SK-N-SH (cell line): ENCODE data around the gene CAMK1. TPM values are rescaled to one million over a fixed set of nuclear protein-coding genes. Genes with fewer than 3 reads are reported as not detected.

ENCODE experiments used
- CTCF ChIA-PET: fragments of 300-600, 350-600 bp; formaldehyde crosslinking; extraction: SDS; loops from one replicate; lab custom pipeline; 2021; lab: Yijun Ruan, JAX
- POLR2A ChIA-PET: fragments of 350-600 bp; sonication (Branson Sonifier 250); formaldehyde crosslinking; extraction: SDS; loops from one replicate; lab custom pipeline; 2020; ENCODE audit warnings: antibody characterized with exemption, inconsistent platforms; lab: Yijun Ruan, JAX
- DNase-seq: peaks from one replicate; pipeline ENCODE4 v3.0.0; 2012
- H2AFZ ChIP-seq: fragments of 200-600 bp; sonication (generic); 2 replicates; pipeline ENCODE4 v1.8.1; 2016; ENCODE audit warnings: antibody characterized with exemption, mild to moderate bottlenecking, low read depth
- H3F3A ChIP-seq: fragments of 200-600 bp; sonication (generic); replicated peaks from 2 replicates; pipeline ENCODE3; 2016; ENCODE audit warnings: antibody characterized with exemption, mild to moderate bottlenecking; ENCODE audit not compliant: insufficient read depth
- H3K27ac ChIP-seq, 2 experiments: fragments of 200-500 bp in 1 of 2; fragments of 200-600 bp in 1 of 2; sonication (Bioruptor generic) in 1 of 2; sonication (generic), shearing (Covaris generic) in 1 of 2; 2 replicates each; pipeline versions ENCODE4 v1.5.1 to v1.6.1; 2014 to 2016; ENCODE audit warnings: low read depth in 2 of 2, inconsistent platforms in 1 of 2, low read length in 1 of 2, mild to moderate bottlenecking in 1 of 2, mixed read lengths in 1 of 2
- H3K27me3 ChIP-seq: fragments of 200-600 bp; sonication (generic), shearing (Covaris generic); 2 replicates; pipeline ENCODE4 v1.6.1; 2016; ENCODE audit warnings: mixed run types; ENCODE audit not compliant: insufficient read depth
- H3K36me3 ChIP-seq, 2 experiments: fragments of 200-500 bp in 1 of 2; fragments of 200-600 bp in 1 of 2; sonication (Bioruptor generic) in 1 of 2; sonication (generic) in 1 of 2; replicated peaks in 1 of 2; 2 replicates each; pipeline versions ENCODE3 to v1.5.1; 2014 to 2016; ENCODE audit warnings: low read length in 1 of 2, mild to moderate bottlenecking in 1 of 2; ENCODE audit not compliant: insufficient read depth in 2 of 2, control insufficient read depth in 1 of 2
- H3K4me1 ChIP-seq, 2 experiments: fragments of 200-500 bp in 1 of 2; fragments of 200-600 bp in 1 of 2; sonication (Bioruptor generic) in 1 of 2; sonication (generic), shearing (Covaris generic) in 1 of 2; 2 replicates each; pipeline versions ENCODE4 v1.5.1 to v1.6.1; 2014 to 2016; ENCODE audit warnings: low read depth in 1 of 2, low read length in 1 of 2, mixed run types in 1 of 2; ENCODE audit not compliant: insufficient read depth in 2 of 2, control insufficient read depth in 1 of 2
- H3K4me2 ChIP-seq: fragments of 200-600 bp; sonication (generic), shearing (Covaris generic); 2 replicates; pipeline ENCODE4 v1.6.1; 2017; ENCODE audit warnings: mixed run types
- H3K4me3 ChIP-seq, 2 experiments: fragments of 200-500 bp in 1 of 2; fragments of 200-600 bp in 1 of 2; sonication (Bioruptor generic) in 1 of 2; sonication (generic), shearing (Covaris generic) in 1 of 2; 2 replicates each; pipeline versions ENCODE4 v1.5.1 to v1.8.1; 2014 to 2016; ENCODE audit warnings: low read depth in 2 of 2, inconsistent platforms in 1 of 2, low read length in 1 of 2, mild to moderate bottlenecking in 1 of 2, mixed read lengths in 1 of 2, moderate library complexity in 1 of 2
- H3K79me2 ChIP-seq: fragments of 200-600 bp; sonication (generic); 2 replicates; pipeline ENCODE4 v1.8.1; 2017; ENCODE audit warnings: mild to moderate bottlenecking; ENCODE audit not compliant: insufficient read depth
- H3K9ac ChIP-seq: fragments of 200-600 bp; sonication (generic); 2 replicates; pipeline ENCODE4 v1.6.1; 2017; ENCODE audit warnings: mixed run types
- H3K9me2 ChIP-seq: fragments of 200-600 bp; sonication (generic); 2 replicates; pipeline ENCODE4 v1.6.1; 2017; ENCODE audit warnings: mixed run types
- H3K9me3 ChIP-seq: fragments of 200-600 bp; sonication (generic); 2 replicates; pipeline ENCODE4 v1.6.1; 2017; ENCODE audit warnings: mixed run types, mild to moderate bottlenecking, moderate library complexity
- H4K20me1 ChIP-seq: fragments of 200-600 bp; sonication (generic); 2 replicates; pipeline ENCODE4 v1.6.1; 2017; ENCODE audit warnings: mild to moderate bottlenecking, mixed run types; ENCODE audit not compliant: insufficient read depth
- CHD2 ChIP-seq: fragments of 150-350 bp; IDR thresholded peaks from 2 replicates; pipeline ENCODE4 v1.6.1; 2018; ENCODE audit warnings: low read length; ENCODE audit not compliant: partially characterized antibody
- ELF1 ChIP-seq: IDR thresholded peaks from 2 replicates; pipeline ENCODE4 v1.4.0; 2012
- EP300 ChIP-seq, 2 experiments: IDR thresholded peaks; 2 replicates each; pipeline versions ENCODE4 v1.4.0 to v1.6.1; 2012; ENCODE audit warnings: borderline replicate concordance in 1 of 2, low read depth in 1 of 2, low read length in 1 of 2
- EZH2phosphoT487 ChIP-seq: fragments of 200-600 bp; sonication (generic); IDR thresholded peaks from 2 replicates; pipeline ENCODE4 v1.6.1; 2017; ENCODE audit warnings: low read depth, mixed run types, mild to moderate bottlenecking, antibody characterized with exemption, moderate library complexity, borderline replicate concordance
- FOSL2 ChIP-seq: IDR thresholded peaks from 2 replicates; pipeline ENCODE4 v1.4.0; 2012; ENCODE audit warnings: low read depth, mild to moderate bottlenecking, moderate library complexity, borderline replicate concordance
- FOXJ3 ChIP-seq: sonication (generic); formaldehyde crosslinking; IDR thresholded peaks from 2 replicates; pipeline ENCODE4 v1.5.1; 2020; ENCODE audit warnings: mild to moderate bottlenecking, missing genetic modification reagents
- GATA2 ChIP-seq: sonication (generic); formaldehyde crosslinking; IDR thresholded peaks from 2 replicates; pipeline ENCODE4 v1.5.0; 2020; ENCODE audit warnings: mild to moderate bottlenecking, missing genetic modification reagents
- IRF3 ChIP-seq: fragments of 150-350 bp; IDR thresholded peaks from 2 replicates; pipeline ENCODE4 v1.6.1; 2016; ENCODE audit warnings: mild to moderate bottlenecking, low read depth, low read length
- MEF2A ChIP-seq: IDR thresholded peaks from 2 replicates; pipeline ENCODE4 v1.4.0; 2012; ENCODE audit warnings: low read depth, borderline replicate concordance
- MXI1 ChIP-seq: IDR thresholded peaks from 2 replicates; pipeline ENCODE4 v1.6.1; 2012; ENCODE audit warnings: mild to moderate bottlenecking, low read depth, low read length, improper control_type of control experiment
- NFIC ChIP-seq: IDR thresholded peaks from 2 replicates; pipeline ENCODE4 v1.4.0; 2012; ENCODE audit warnings: borderline replicate concordance
- NRF1 ChIP-seq: IDR thresholded peaks from 2 replicates; pipeline ENCODE4 v1.6.1; 2012; ENCODE audit warnings: low read depth, mild to moderate bottlenecking, low read length
- POLR2AphosphoS5 ChIP-seq: IDR thresholded peaks from 2 replicates; pipeline ENCODE4 v1.6.1; 2012; ENCODE audit warnings: low read depth, low read length
- RAD21 ChIP-seq: IDR thresholded peaks from 2 replicates; pipeline ENCODE4 v1.6.1; 2012; ENCODE audit warnings: mild to moderate bottlenecking, low read length
- REST ChIP-seq: IDR thresholded peaks from 2 replicates; pipeline ENCODE4 v1.6.1; 2012; ENCODE audit warnings: mild to moderate bottlenecking, low read depth, low read length, moderate library complexity
- RFX5 ChIP-seq: IDR thresholded peaks from 2 replicates; pipeline ENCODE4 v1.6.1; 2012; ENCODE audit warnings: mild to moderate bottlenecking, improper control_type of control experiment, low read length
- SIN3A ChIP-seq: IDR thresholded peaks from 2 replicates; pipeline ENCODE4 v1.6.1; 2012; ENCODE audit warnings: low read depth, mild to moderate bottlenecking, low read length, moderate library complexity, borderline replicate concordance
- TAF1 ChIP-seq: IDR thresholded peaks from 2 replicates; pipeline ENCODE4 v1.6.1; 2012; ENCODE audit warnings: low read depth, mild to moderate bottlenecking, low read length, moderate library complexity, borderline replicate concordance
- TCF12 ChIP-seq: IDR thresholded peaks from 2 replicates; pipeline ENCODE4 v1.4.0; 2012
- TEAD4 ChIP-seq: IDR thresholded peaks from 2 replicates; pipeline ENCODE4 v1.4.0; 2012; ENCODE audit warnings: mild to moderate bottlenecking, borderline replicate concordance; ENCODE audit not compliant: insufficient read depth
- whole genome bisulfite sequencing: methylation state at CpG from one replicate; pipeline ENCODE4 v1.1.6; 2017; ENCODE audit warnings: low lambda C conversion rate; 5-methylcytosine and 5-hydroxymethylcytosine counted together
- polyA plus RNA-seq, 3 experiments: library from polyadenylated mRNA; depleted of rRNA; stranded (reverse); fragments of >200 nt; gene quantifications; 2 replicates each; pipeline ENCODE4 v1.2.3, GENCODE V29; 2012
- TF ChIP-seq, protein P1 (sequence below): fragments of 150-350 bp; IDR thresholded peaks from 2 replicates; pipeline ENCODE4 v1.6.1; 2017; ENCODE audit warnings: antibody characterized with exemption, low read length, low read depth, borderline replicate concordance
- TF ChIP-seq, protein P2 (sequence below): IDR thresholded peaks from 2 replicates; pipeline ENCODE4; 2012
- TF ChIP-seq, protein P3 (sequence below): IDR thresholded peaks from 2 replicates; pipeline ENCODE4 v1.4.0; 2012; ENCODE audit warnings: low read depth

The CAMK1 gene
- polyA plus RNA-seq, 1 of the 3 experiments (the other 2 are of a cell fraction): 47.1 TPM

DNA sequence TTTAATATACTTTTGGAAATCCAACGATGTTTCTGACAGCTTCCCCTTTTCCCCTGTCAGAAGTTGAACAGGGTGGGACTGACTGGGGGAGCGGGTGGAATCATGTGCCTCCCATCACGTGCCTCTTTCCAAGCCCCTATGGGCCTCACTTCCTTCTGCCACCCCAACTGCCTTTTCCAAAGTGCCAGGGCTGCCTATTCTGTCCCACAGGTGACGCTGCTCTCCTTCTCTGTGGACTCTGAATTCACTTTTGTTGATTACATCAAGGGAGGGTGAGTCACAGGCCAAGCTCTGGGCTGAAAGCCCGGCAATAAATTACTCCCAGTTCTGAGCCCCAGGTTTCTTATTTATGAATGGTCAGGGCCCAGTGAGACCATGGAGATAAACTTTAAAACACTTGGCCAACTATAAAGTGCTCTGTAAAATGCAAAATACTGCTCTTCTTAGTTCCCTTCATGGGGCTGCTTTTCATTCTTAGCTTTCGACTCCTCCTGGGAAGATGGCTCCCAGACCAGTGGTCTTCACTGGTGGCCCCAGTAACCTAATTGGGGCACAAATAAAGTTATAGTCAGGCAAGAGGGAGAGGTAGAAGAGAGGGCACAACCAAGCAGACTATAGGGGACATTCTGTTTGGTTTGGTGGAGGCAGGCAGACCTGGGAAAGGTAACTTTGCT, 53.8 kb downstream of the CAMK1 start:
- POLR2A ChIA-PET: no interaction called here
- peak overlapping the region; percentile 36; the same call in 1 of the 2 replicates for H3K4me2 ChIP-seq
- 30% methylated on average over 6 of the region's 6 CpGs for WGBS
- no peak for TF ChIP-seq RFX5
- TF ChIP-seq TAF1: no peak
- no peak for TF ChIP-seq GATA2 (CRISPR knock-in tag)
- TF ChIP-seq POLR2AphosphoS5: peak; percentile 24; the same call in 1 of the 2 replicates
- no peak for TF ChIP-seq IRF3
- TF ChIP-seq MEF2A: no peak
- peak; percentile 95 for TF ChIP-seq FOSL2
- TF ChIP-seq, protein P1, sequence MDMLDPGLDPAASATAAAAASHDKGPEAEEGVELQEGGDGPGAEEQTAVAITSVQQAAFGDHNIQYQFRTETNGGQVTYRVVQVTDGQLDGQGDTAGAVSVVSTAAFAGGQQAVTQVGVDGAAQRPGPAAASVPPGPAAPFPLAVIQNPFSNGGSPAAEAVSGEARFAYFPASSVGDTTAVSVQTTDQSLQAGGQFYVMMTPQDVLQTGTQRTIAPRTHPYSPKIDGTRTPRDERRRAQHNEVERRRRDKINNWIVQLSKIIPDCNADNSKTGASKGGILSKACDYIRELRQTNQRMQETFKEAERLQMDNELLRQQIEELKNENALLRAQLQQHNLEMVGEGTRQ: peak; percentile 36; the same call in 1 of the 2 replicates
- TF ChIP-seq TCF12: peak; percentile 55
- TF ChIP-seq, protein P2, sequence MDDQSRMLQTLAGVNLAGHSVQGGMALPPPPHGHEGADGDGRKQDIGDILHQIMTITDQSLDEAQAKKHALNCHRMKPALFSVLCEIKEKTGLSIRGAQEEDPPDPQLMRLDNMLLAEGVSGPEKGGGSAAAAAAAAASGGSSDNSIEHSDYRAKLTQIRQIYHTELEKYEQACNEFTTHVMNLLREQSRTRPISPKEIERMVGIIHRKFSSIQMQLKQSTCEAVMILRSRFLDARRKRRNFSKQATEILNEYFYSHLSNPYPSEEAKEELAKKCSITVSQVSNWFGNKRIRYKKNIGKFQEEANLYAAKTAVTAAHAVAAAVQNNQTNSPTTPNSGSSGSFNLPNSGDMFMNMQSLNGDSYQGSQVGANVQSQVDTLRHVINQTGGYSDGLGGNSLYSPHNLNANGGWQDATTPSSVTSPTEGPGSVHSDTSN: peak; percentile 86
- no peak for TF ChIP-seq FOXJ3 (CRISPR knock-in tag)
- TF ChIP-seq CHD2: no peak
- 0 out of 2 replicates have a peak, but pooled peaks have one; percentile 18 for TF ChIP-seq REST
- no peak for TF ChIP-seq ELF1
- TF ChIP-seq EP300 (IDR thresholded peaks at IDR 0.05; ENCODE audit: borderline replicate concordance in 1 of 2, low read depth in 1 of 2, low read length in 1 of 2): no peak
- TF ChIP-seq, protein P3, sequence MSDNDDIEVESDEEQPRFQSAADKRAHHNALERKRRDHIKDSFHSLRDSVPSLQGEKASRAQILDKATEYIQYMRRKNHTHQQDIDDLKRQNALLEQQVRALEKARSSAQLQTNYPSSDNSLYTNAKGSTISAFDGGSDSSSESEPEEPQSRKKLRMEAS: peak; percentile 42; the same call in 1 of the 2 replicates
- no peak for TF ChIP-seq MXI1
- no peak for TF ChIP-seq EZH2phosphoT487
- no peak for TF ChIP-seq TEAD4
- TF ChIP-seq RAD21: peak; percentile 75
- 0 out of 2 replicates have a peak, but pooled peaks have one; percentile 22 for TF ChIP-seq SIN3A
- peak; percentile 67 for TF ChIP-seq NFIC
- no peak for TF ChIP-seq NRF1

More for the DNA sequence above, 53.8 kb downstream of the CAMK1 start:
- Histone ChIP-seq H4K20me1 (no peaks in the 10 kb centered on the region), H2AFZ (peak overlapping the region; percentile 22; the same call in 1 of the 2 replicates), H3F3A (peaks cover 14% of the 10 kb centered on the region), H3K27ac (peak overlapping the region in 1 of 2 experiments; percentile 63; a peak in 2 of 4 replicates), H3K9ac (no peak overlapping the region), H3K4me3 (no peak overlapping the region), H3K36me3 (no peaks in the 10 kb centered on the region), H3K9me2 (no peaks in the 10 kb centered on the region), H3K4me1 (peaks cover 0 to 2% of the 10 kb centered on the region in 2 experiments; a peak in 1 of 4 replicates), H3K27me3 (peaks cover 16% of the 10 kb centered on the region; the same call in 1 of the 2 replicates), H3K9me3 (no peaks in the 10 kb centered on the region), H3K79me2 (no peaks in the 10 kb centered on the region)
- CTCF ChIA-PET: interaction anchor here (0.7 to 1.8 kb wide), 2 partner anchors 12 to 202 kb away, joined by 3 to 5 read pairs; no protein-coding TSS in a partner anchor
- DNase-seq: no peak
